ENCODE data around the gene ACTL6B.

Gene ACTL6B

GRCh38 chr7:100599911-100600729 lies 56.1 kb downstream of the ACTL6B start:
- DNase-seq (ENCODE audit: low spot score) = no peak

DNA sequence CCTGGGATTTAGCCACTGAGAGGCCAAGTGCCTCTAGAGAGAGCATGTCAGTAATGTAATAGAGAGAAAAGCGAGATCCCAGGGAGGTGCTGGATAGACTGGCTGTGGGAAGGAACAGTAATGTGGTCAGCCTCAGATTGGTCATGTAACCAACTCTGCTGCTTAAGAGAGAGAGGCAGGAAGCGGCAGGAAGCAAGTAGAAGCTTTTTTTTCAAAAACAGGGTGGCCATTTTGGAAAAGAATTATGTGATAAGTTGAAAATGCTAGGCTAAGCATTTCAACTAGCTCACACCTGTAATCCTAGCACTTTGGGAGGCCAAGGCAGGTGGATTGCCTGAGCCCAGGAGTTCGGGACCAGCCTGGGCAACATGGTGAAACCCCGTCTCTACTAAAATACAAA lies 57.8 kb downstream of the ACTL6B start:
- DNase-seq (ENCODE audit: low spot score) = no peak

DNA sequence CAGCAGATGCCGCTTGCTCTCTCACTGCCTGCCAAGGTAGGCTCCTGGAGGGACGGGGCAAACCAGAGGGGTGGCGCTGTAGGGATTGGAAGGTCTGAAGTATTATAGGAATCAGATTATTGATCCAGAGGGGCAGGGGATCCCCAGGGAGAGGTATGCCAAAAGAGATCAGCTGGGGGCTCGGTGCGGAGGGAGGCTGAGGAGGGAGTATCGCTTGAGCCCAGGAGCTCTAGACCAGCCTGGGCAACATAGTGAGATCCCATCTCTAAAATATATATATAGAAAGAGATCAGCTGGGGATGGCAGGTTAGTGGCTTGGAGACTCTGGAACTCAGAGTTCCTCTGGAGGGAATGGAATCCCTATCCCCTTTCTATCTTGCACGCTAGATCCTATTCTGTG lies 61.1 kb downstream of the ACTL6B start:
- no peak for DNase-seq (ENCODE audit: low spot score)
